Epidermal melanocyte (primary cell): ENCODE data around the gene ABTB2.
"Not testable (repeated sequence)": the region's sequence is repeated elsewhere in the genome, so short reads cannot be mapped to it uniquely, and the experiment has no call there.

Experiments used
- DNase-seq: peaks from one replicate; pipeline ENCODE4 v3.0.0; 2011; ENCODE audit warnings: low spot score; ENCODE audit not compliant: insufficient read length

ABTB2 gene

DNA sequence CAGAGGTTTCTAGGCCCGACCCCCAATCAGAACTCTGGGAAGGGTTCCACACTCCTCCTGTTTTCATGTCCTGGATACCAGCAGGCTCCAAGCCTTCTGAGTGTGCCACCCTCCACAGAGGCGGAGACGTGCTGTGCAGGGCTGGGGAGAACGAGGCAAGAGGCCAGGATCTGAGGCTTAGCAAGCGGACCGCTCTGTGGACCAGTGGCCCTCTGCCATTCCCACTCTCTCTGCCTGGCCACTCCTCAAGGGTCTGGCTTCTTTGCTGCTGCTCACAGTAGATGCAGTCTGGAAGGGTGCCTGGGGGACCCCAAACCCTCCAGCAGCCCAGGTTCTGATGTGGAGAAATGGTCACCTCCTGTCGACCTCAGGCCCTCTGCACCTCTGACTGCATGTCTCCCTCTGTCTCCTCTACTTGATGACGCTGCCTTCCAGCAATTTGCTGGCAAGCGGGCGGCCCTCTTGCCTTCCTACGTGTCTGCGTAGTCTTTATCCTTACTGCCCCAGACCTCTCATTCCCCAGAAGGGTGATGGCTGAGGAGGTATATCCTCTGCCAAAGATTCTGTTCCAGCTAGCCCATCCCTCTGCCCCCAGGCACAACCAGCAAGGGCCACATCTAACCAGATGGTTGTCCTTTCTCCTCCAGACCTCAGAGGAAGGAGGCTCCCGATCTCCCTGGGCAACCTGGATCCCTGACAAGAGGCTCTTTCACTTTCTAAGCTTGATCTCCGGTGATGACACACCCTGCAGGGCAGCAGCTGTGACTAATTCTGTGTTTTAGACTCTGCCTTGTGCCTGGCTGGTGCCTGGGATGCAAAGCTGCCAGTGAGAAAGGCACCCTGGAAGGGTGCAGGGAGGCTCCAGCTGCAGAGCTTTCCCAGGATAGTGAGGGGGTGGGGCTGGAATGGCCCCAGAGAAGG, 165.1 kb downstream of the ABTB2 start:
- peak; percentile 96 for DNase-seq

DNA sequence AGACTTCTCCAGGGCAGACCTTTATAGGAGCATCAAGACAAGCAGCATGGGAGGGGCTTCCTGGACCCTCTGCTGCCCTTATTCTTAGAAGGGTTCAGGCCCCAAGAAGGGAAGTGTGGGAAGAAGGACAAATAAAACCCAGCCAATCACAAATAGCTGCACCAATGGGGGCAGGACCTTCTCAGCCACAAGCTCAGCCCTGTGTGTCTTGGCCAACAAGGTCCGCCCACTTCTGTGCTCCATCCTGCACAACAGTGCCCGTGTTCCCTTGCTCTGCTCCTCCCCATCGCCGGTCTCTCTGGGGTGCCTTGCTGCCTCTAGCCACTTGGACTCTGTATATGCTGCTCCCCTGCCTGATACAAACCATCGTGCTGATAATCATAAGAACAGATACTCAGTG, 166.2 kb downstream of the ABTB2 start:
- DNase-seq: no peak

- DNase-seq: no peak
Measured at GRCh38 chr11:34190192-34191139, 167.3 kb downstream of the ABTB2 start.

GRCh38 chr11:34189191-34189590, 168.6 kb downstream of the ABTB2 start:
- no peak for DNase-seq

DNA sequence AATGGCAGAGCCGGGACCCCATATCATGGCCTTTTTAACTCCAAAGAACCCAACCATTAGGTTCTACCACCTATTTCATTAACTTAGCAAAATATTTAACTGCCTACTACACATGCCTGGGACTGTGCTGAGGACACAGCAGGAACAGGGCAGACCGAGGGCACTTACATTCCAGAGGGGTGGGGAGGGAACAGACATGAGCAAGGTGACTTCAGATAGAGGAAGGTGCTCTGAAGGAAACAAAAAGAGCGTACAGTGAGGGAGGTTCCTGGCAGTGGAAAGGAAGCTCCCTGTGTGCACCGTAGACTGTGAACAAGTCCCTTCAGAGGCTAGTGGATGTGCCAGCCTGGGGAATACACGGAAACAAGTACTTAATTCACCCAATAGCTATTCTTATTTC, 169.6 kb downstream of the ABTB2 start:
- no peak for DNase-seq

- DNase-seq: no peak
Measured at GRCh38 chr11:34185926-34186841, 171.6 kb downstream of the ABTB2 start.

DNA sequence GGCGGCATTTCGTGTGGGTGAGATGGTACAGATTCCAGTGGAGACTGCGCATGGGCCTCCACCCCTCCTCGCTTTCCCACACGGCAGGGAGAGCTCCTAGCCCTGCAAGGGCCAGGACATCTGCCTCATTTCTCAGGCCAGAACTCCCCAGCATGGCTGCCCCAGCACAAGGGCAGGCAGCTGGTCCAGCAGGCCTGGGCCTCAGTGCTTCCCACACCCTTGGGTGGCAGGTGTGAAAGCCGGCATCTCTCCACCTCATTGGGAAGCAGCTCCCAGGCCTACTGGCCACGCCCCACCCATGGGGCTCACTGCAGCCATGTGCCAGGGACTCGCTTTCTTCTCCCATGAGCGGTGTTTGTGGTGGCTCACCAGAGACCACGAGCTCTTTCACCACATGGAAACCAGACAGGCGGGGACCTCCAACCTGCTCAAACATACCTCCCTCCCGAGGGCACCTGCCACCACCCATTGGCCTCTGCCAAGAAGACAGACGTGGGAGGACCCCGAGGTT, 173.2 kb downstream of the ABTB2 start:
- no peak for DNase-seq

DNA sequence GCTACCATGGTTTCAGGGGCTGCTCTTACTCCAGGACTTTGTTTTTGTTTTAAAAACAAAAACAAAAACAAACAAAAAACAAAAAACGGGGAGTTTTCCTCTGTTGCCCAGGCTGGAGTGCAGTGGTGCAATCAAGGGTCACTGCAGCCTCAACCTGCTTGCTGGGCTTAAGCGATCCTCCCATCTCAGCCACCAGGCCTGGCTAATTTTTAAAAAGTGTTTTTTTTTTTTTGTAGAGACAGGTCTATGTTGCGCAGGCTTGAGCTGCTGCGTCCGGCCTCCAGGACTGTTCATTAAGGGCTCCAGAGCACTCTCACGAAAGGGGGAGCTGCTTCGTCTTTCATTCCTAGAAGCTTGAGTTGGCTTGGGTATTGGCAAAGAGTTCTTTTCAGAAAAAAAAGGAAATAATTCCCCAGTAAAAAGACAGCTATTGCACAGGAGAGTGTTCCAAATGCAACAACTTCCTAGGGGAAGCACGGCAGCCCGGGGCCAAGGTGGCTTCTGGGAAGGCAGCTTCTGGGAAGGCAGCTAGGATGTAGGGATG, 173.9 kb downstream of the ABTB2 start:
- no peak for DNase-seq

- no peak for DNase-seq
Measured at GRCh38 chr11:34182921-34183685, 174.7 kb downstream of the ABTB2 start.

GRCh38 chr11:34182425-34182824, 175.4 kb downstream of the ABTB2 start:
- no peak for DNase-seq

DNA sequence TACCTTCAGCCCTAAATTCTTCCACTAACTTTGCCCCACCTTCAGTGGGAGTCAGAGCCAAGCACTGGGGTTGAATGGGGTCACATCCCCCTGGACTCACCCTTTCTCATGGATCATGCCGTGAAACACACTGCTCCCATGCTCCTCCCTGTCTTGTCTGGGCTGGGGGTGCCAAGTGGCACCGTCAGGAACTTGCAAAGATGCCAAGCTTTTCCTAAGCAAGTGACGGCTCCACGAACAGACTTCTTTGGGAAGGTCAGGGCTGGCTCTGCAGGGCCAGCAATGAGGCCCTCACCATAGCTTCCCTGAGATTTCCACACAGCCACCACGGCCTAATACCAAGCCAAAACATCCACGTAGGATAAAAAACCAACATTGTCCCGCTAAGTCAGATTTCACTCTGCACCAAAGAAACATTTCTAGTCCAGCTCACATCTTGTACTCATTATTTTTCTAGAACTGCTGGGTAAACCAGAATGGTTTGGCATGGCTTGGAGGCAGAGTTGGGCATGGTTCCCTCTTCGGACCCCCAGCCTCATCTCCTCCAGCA, 175.9 kb downstream of the ABTB2 start:
- no peak for DNase-seq

- DNase-seq: no peak
Measured at GRCh38 chr11:34181251-34181650, 176.6 kb downstream of the ABTB2 start.

DNA sequence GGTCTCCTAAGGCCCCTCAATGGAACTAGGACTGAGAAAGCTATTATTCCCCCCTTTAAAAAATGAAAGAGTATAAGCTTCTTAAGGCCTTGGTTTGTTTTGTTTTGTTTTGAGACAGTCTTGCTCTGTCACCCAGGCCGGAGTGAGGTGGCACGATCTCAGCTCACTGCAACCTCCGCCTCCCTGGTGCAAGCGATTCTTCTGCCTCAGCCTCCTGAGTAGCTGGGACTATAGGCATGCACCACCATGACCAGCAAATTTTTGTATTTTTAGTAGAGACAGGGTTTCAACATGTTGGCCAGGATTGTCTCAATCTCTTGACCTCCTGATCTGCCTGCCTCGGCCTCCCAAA, 177.0 kb downstream of the ABTB2 start:
- not testable (repeated sequence) for DNase-seq

- no peak for DNase-seq
Measured at GRCh38 chr11:34180040-34180813, 177.6 kb downstream of the ABTB2 start.

- no peak for DNase-seq
Measured at GRCh38 chr11:34179026-34179675, 178.7 kb downstream of the ABTB2 start.

- no peak for DNase-seq
Measured at GRCh38 chr11:34178209-34178821, 179.5 kb downstream of the ABTB2 start.

GRCh38 chr11:34176751-34177209, 181.0 kb downstream of the ABTB2 start:
- no peak for DNase-seq
